Pons (tissue), 1 donor: ENCODE results near the gene ZNF23.

ENCODE experiments used
- DNase-seq: peaks from one replicate; pipeline ENCODE4 v3.0.0-alpha.2; 2016; ENCODE audit warnings: low spot score

ZNF23 gene

GRCh38 chr16:71426069-71426879, 35.8 kb downstream of the ZNF23 start:
- DNase-seq, result peak; percentile 17

GRCh38 chr16:71425746-71426068, 36.3 kb downstream of the ZNF23 start:
- DNase-seq, result no peak

- DNase-seq, result no peak
Measured at GRCh38 chr16:71424626-71425025, 37.4 kb downstream of the ZNF23 start.

GRCh38 chr16:71423865-71424264, 38.2 kb downstream of the ZNF23 start:
- no peak for DNase-seq

GRCh38 chr16:71423016-71423415, 39.0 kb downstream of the ZNF23 start:
- DNase-seq, result no peak

GRCh38 chr16:71421911-71422310, 40.1 kb downstream of the ZNF23 start:
- no peak for DNase-seq

GRCh38 chr16:71414038-71414437, 48.0 kb downstream of the ZNF23 start:
- no peak for DNase-seq

- DNase-seq, result no peak
Measured at GRCh38 chr16:71413341-71413740, 48.7 kb downstream of the ZNF23 start.

- DNase-seq, result peak; percentile 70
Measured at GRCh38 chr16:71412270-71413160, 49.5 kb downstream of the ZNF23 start.

GRCh38 chr16:71410146-71410545, 51.9 kb downstream of the ZNF23 start:
- DNase-seq, result no peak

GRCh38 chr16:71409011-71409775, 52.9 kb downstream of the ZNF23 start:
- no peak for DNase-seq

GRCh38 chr16:71408536-71408935, 53.5 kb downstream of the ZNF23 start:
- no peak for DNase-seq

GRCh38 chr16:71407731-71408130, 54.3 kb downstream of the ZNF23 start:
- DNase-seq, result no peak

- DNase-seq, result no peak
Measured at GRCh38 chr16:71406724-71407123, 55.3 kb downstream of the ZNF23 start.

GRCh38 chr16:71406316-71406715, 55.7 kb downstream of the ZNF23 start:
- DNase-seq, result no peak

- DNase-seq, result no peak
Measured at GRCh38 chr16:71404364-71404763, 57.7 kb downstream of the ZNF23 start.

- no peak for DNase-seq
Measured at GRCh38 chr16:71402674-71403073, 59.4 kb downstream of the ZNF23 start.

GRCh38 chr16:71402007-71402406, 60.0 kb downstream of the ZNF23 start:
- DNase-seq, result no peak

GRCh38 chr16:71399801-71400563, 62.1 kb downstream of the ZNF23 start:
- DNase-seq, result no peak
